Fibroblast of peridontal ligament (primary cell): ENCODE data around the gene PIP5KL1.

Source experiments
- DNase-seq: peaks from one replicate; pipeline ENCODE4 v3.0.0-alpha.2; 2010; ENCODE audit errors: extremely low read depth

PIP5KL1 gene

GRCh38 chr9:127913682-127914081, 16.9 kb downstream of the PIP5KL1 start:
- DNase-seq = no peak

GRCh38 chr9:127912882-127913281, 17.7 kb downstream of the PIP5KL1 start:
- no peak for DNase-seq

GRCh38 chr9:127912296-127912695, 18.3 kb downstream of the PIP5KL1 start:
- no peak for DNase-seq

DNA sequence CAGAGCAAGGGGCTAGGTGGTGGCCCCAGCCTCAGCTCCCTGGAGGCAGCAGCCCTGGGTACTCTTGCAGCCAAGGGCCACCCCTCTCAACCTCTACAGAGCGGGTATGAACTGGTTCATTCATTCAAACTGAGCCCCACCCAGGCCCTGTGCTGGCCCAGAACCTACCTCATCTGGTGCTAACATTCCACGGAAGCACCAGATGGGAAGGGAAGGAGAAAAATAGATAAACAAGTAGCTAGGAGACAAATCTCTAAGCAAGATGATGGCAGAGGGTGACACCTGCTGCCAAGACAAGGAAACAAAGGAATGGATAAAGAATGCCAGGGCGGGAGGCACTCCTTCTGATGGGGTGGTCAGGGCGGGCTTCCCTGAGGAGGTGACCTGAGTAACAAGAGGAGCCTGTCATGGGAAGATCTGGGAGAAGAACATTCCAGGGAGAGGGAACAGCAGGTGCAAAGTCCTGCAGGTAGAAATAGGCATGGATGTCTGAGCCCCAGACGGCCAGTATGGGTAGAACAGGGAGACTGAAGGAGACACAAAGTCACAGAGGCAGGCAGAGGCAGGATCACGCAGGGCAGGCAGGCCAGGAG, 19.9 kb downstream of the PIP5KL1 start:
- DNase-seq = peak; percentile 56

DNA sequence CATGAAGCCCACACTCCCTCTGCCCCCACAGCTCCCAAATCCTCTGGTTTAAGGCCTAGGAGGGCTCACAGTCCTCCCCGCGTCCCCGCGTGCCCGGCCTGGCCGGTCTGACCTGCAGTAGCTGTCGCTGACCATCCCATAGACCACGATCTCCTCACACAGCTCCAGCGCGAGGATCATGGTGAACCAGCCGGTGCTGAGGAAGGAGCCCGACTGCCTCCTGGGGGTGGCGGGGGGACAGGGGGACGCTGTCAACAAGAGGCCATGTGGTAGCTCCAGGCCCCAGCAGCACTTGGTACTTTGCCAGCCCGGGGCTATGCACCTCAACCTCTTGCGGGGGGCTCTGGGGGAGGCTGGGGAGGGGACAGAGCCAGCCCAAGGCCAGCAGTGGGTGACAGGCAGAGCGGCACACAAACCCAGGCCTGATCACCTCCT, 20.7 kb downstream of the PIP5KL1 start:
- no peak for DNase-seq

DNA sequence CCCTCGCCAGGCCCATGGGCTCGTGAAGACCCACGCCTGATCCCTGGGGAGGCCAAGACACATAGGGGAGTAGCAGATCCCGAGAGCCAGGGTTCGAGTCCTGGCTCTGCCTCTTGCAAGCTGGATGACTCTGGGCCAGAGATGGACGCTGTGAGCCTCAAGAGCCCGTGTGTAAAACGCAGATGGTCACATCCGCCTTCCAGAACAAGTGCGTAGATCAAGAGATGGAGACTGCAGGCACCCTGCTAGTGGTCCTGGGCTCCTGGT, 22.0 kb downstream of the PIP5KL1 start:
- no peak for DNase-seq

DNA sequence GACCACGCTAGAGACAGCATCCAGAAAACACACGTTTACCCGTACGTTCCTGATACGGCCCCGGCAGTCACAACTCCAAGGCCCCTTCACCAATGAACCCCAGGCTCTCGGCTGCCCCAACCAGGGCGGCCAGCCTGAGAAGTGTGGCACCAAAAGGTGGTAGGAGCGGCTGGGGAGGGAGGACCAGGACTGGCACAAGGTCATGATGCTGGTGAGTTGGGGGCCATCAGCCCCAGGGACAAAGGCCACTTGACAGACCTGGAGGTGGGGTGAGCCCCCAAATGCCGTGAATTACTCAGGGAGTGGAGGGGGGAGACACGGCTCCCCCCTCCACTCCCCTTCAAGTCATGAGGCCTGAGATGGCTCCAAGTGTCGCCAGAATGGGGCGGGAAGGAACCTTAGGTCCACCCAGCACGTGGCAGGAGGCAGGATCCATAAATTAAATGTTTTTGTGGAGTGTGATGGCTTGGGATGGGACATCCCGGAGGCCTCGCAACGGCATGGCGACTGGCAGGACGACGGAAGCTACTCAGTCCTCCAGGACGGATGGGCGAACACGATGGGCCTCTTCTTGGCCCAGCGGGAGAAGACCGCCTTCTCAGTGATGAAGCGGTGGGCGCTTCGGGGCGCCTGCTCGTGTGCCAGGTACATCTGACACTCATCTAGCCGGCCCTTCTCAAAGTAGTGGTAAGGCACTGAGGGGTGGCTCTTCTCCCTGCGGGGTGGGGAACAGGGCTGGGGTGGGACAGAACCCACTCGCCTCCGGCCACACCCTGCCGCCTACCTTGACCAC, 22.5 kb downstream of the PIP5KL1 start:
- no peak for DNase-seq

DNA sequence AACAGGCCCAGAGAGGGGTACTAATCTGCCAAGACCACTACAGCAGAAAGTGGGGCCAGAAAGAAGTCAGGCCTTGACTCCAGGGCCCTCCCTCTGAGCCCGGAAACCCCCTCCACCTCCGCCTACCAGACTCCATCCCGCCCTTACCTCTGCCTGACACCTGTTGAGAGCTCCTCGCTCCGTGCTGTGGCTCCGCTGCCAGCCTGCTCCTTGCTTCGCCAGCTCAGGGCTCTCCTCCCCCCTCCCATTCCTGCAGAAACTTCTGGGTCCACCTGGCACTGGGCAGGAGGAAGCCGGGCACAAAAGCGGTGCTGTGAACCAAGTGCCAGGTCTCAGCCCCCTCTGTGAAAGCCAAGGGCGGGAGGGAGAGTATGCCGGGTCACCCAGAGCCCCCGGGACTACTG, 24.8 kb downstream of the PIP5KL1 start:
- DNase-seq = no peak

DNA sequence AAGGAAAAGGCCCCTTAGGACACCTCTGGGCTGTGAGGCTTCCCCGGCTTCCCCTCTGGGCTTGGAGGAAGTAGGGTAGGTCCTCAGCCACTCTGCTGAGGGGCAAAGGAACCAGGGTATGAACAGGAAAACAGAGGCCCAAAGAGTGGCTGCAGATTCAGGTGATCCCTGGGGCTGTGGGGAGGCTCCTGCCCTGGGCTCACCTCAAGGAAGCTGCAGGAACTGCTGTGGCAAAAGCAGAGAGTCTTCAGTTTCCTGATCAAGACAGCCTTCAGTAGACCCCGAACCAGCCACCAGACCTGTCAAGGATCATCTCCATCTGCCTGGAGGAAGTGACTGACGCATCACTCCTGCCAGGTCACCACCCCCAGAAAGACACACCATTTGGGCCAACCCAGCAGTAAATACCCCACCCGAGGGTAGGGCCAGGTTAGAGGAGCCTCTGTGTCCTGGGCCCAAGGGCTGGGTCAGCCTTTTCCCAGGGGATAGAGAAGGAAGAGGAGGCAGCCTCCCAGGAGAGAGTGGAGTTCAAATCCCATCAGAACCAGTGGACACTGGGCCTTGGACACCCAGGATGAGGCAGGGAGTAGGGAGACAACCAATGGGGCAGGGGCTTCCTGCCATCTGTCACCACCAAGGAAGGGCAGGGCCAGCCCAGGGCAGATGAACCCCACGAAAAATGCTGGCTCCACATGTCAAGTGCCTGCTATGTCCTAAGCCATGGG, 25.4 kb downstream of the PIP5KL1 start:
- no peak for DNase-seq

GRCh38 chr9:127904561-127905003, 26.0 kb downstream of the PIP5KL1 start:
- DNase-seq = no peak

- no peak for DNase-seq
These were observed 26.8 kb downstream of the PIP5KL1 start for GRCh38 chr9:127903557-127904475.

- DNase-seq = peak; percentile 60
These were observed 31.2 kb downstream of the PIP5KL1 start, which contains the start of gene ST6GALNAC6 for GRCh38 chr9:127899128-127899943. Gene ST6GALNAC6 (minus strand): TSS chr9:127899603. CDS start chr9:127897981, 1,622 bp downstream.

GRCh38 chr9:127898433-127899127, 32.0 kb downstream of the PIP5KL1 start:
- peak; percentile 91 for DNase-seq

- DNase-seq = peak; percentile 71
These were observed 33.3 kb downstream of the PIP5KL1 start for GRCh38 chr9:127897193-127897692.

- DNase-seq = no peak
These were observed 34.0 kb downstream of the PIP5KL1 start for GRCh38 chr9:127896395-127897192.

- no peak for DNase-seq
These were observed 34.8 kb downstream of the PIP5KL1 start for GRCh38 chr9:127895811-127896210.

GRCh38 chr9:127893392-127893791, 37.2 kb downstream of the PIP5KL1 start:
- DNase-seq = no peak

DNA sequence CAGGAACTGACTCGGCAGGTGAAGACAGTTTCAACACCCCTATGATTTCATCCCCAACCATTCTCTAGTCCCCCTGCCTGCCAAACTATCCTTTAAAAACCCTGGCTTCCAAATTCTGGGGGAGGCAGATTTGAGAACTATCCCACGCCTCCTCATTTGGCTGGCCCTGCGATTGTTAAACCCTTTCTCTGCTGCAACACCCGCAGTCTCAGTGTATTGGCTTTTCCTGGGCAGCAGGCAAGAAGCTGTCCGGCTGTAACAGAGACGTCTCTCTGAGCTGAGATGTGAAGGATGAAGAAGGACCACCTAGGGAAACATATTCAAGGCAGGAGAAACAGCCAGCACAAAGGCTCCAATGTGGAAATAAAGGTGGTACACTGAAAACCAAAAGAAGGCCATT, 37.7 kb downstream of the PIP5KL1 start:
- no peak for DNase-seq

GRCh38 chr9:127890053-127890452, 40.5 kb downstream of the PIP5KL1 start:
- DNase-seq = no peak
